ENCODE data around the gene EPN3. TPM values are rescaled to one million over a fixed set of nuclear protein-coding genes. Genes with fewer than 3 reads are reported as not detected.

The EPN3 gene
- polyA plus RNA-seq, 1 experiment: not detected

- TF ChIP-seq, protein P1, sequence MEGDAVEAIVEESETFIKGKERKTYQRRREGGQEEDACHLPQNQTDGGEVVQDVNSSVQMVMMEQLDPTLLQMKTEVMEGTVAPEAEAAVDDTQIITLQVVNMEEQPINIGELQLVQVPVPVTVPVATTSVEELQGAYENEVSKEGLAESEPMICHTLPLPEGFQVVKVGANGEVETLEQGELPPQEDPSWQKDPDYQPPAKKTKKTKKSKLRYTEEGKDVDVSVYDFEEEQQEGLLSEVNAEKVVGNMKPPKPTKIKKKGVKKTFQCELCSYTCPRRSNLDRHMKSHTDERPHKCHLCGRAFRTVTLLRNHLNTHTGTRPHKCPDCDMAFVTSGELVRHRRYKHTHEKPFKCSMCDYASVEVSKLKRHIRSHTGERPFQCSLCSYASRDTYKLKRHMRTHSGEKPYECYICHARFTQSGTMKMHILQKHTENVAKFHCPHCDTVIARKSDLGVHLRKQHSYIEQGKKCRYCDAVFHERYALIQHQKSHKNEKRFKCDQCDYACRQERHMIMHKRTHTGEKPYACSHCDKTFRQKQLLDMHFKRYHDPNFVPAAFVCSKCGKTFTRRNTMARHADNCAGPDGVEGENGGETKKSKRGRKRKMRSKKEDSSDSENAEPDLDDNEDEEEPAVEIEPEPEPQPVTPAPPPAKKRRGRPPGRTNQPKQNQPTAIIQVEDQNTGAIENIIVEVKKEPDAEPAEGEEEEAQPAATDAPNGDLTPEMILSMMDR (IDR thresholded peaks at IDR 0.05; ENCODE audit: insufficient read depth, low read depth, low read length): no peak
- Histone ChIP-seq H3K27me3 (ENCODE audit: control insufficient read depth, insufficient read depth, low read length) (no peaks in the 10 kb centered on the region), H3K4me3 (ENCODE audit: low read depth, low read length) (no peak overlapping the region), H3K36me3 (ENCODE audit: control insufficient read depth, insufficient read depth, low read length) (peaks cover 5% of the 10 kb centered on the region)
- POLR2A ChIA-PET: no interaction called here
- no peak for DNase-seq (ENCODE audit: low read depth)
- CTCF ChIA-PET: interaction anchor here (1.0 to 5.0 kb wide), 4 partner anchors 9 to 353 kb away, joined by 3 to 22 read pairs (median 6); no protein-coding TSS in a partner anchor
These were observed 43.7 kb upstream of the EPN3 start for GRCh38 chr17:50488880-50489279.

GRCh38 chr17:50491505-50491904 is 41.0 kb upstream of the EPN3 start:
- DNase-seq (ENCODE audit: low read depth): no peak
- Histone ChIP-seq H3K4me3 (ENCODE audit: low read depth, low read length) (no peak overlapping the region), H3K27me3 (ENCODE audit: control insufficient read depth, insufficient read depth, low read length) (no peaks in the 10 kb centered on the region), H3K36me3 (ENCODE audit: control insufficient read depth, insufficient read depth, low read length) (no peaks in the 10 kb centered on the region; the same call in 1 of the 2 replicates)
- ChIA-PET POLR2A (no interaction called here), CTCF (interaction anchor here (1.1 to 1.5 kb wide), 2 partner anchors 12 to 13 kb away, joined by 4 to 5 read pairs; partner anchors contain the start of gene RSAD1)
- TF ChIP-seq, protein P1 (IDR thresholded peaks at IDR 0.05; ENCODE audit: insufficient read depth, low read depth, low read length): no peak

DNA sequence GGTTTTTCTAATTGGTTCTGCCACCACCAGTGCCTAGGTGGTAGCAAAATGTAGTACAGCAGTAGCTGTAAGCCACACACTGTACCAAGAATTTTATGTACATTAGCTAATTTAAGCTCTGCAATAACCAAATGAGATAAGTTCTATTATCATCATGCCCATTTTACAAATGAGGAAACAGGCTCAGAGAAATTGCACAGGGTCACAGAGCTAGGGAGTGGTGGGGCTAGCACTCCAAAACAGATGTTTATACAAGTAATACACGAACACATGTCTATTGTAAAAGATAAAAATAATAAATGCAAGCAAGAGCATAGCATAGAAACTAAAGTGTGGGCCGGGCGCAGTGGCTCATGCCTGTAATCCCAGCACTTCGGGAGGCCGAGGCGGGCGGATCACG is 40.3 kb upstream of the EPN3 start:
- Histone ChIP-seq H3K27me3 (ENCODE audit: control insufficient read depth, insufficient read depth, low read length) (no peaks in the 10 kb centered on the region), H3K36me3 (ENCODE audit: control insufficient read depth, insufficient read depth, low read length) (no peaks in the 10 kb centered on the region; the same call in 1 of the 2 replicates), H3K4me3 (ENCODE audit: low read depth, low read length) (no peak overlapping the region)
- no peak for DNase-seq (ENCODE audit: low read depth)
- ChIA-PET POLR2A (no interaction called here), CTCF (interaction anchor here (1.5 kb wide), 2 partner anchors 9 to 13 kb away, joined by 4 to 7 read pairs; partner anchors contain the start of gene RSAD1)
- TF ChIP-seq, protein P1 (IDR thresholded peaks at IDR 0.05; ENCODE audit: insufficient read depth, low read depth, low read length): no peak

DNA sequence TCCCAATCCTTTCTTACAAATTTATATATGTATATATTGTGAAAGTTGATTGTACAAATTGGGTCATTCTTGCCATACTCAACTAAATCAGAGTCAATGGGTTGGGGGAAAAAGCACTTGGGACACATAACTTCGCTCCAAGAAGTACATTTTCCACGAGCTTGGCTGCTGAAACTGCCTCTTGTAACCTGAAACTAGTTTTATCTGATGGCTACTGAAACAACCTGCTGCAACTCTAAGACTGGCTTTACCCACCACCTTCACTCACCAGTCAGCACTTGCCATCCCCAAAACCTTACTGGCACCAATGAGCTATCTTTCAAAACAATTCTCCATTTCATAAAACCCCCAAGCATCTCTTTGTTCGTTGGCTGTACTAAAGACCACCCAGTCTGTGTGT is 38.8 kb upstream of the EPN3 start:
- H3K36me3 ChIP-seq (ENCODE audit: control insufficient read depth, insufficient read depth, low read length): no peaks in the 10 kb centered on the region
- TF ChIP-seq, protein P1 (IDR thresholded peaks at IDR 0.05; ENCODE audit: insufficient read depth, low read depth, low read length): no peak
- H3K27me3 ChIP-seq (ENCODE audit: control insufficient read depth, insufficient read depth, low read length): no peaks in the 10 kb centered on the region
- ChIA-PET CTCF (interaction anchor here (0.6 to 1.6 kb wide), 7 partner anchors 8 to 187 kb away, joined by 3 to 5 read pairs (median 3); no protein-coding TSS in a partner anchor), POLR2A (no interaction called here)
- no peak overlapping the region for H3K4me3 ChIP-seq (ENCODE audit: low read depth, low read length)
- no peak for DNase-seq (ENCODE audit: low read depth)

DNA sequence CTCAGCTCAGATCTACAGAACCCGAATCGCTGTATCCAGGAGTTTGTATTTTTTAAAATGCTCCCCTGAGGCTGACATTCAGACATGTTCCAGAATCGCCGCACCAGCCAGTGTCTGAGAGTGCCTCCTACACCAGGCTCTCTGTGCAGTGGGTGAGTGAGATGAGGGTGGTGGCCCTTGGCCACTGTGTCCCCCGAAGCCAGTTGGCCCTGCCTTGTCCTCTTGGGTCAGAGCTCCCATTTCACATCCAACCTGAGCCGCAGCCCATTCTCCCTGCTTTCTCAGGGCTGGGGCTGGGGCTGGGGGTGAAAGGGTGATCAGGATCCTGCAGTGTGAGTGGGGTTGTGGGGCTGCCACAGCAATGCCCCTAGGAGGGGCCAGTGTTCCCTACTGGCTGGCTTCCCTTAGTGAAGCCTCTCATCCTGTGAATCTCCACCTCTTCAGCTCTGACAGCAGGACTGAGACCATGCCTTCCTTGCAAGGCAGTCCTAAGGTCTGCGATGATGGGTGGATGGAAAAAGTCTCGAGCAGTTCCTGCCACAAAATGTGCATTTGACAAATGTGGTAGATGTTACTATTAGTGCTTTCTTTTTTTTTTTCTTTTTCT is 37.2 kb upstream of the EPN3 start:
- ChIA-PET CTCF (interaction anchor here (0.9 to 1.3 kb wide), 4 partner anchors 9 to 55 kb away, joined by 3 to 6 read pairs (median 3); no protein-coding TSS in a partner anchor), POLR2A (no interaction called here)
- Histone ChIP-seq H3K27me3 (ENCODE audit: control insufficient read depth, insufficient read depth, low read length) (no peaks in the 10 kb centered on the region), H3K36me3 (ENCODE audit: control insufficient read depth, insufficient read depth, low read length) (no peaks in the 10 kb centered on the region), H3K4me3 (ENCODE audit: low read depth, low read length) (no peak overlapping the region)
- TF ChIP-seq, protein P1 (IDR thresholded peaks at IDR 0.05; ENCODE audit: insufficient read depth, low read depth, low read length): no peak
- no peak for DNase-seq (ENCODE audit: low read depth)
